ENCODE measurements around the gene CACNA2D3. TPM values are rescaled to one million over a fixed set of nuclear protein-coding genes. Genes with fewer than 3 reads are reported as not detected.

The CACNA2D3 gene
- polyA plus RNA-seq, 1 donor from 2014 or later = 26.2 TPM

GRCh38 chr3:54790051-54790450, 667.7 kb downstream of the CACNA2D3 start:
- H3K27ac ChIP-seq (ENCODE audit: low read length) = no peak overlapping the region
- peaks cover 5% of the 10 kb centered on the region for H3K9me3 ChIP-seq (ENCODE audit: low read length)
- no peak overlapping the region for H3K9ac ChIP-seq (ENCODE audit: low read length)
- no peak overlapping the region for H3K4me3 ChIP-seq (ENCODE audit: low read length)
- H3K4me2 ChIP-seq (ENCODE audit: low read length) = no peak overlapping the region
- H3K27me3 ChIP-seq (ENCODE audit: insufficient read depth, low read depth, low read length) = no peaks in the 10 kb centered on the region
- H3K36me3 ChIP-seq (ENCODE audit: insufficient read depth, low read length) = no peaks in the 10 kb centered on the region
- no peak overlapping the region for H2AFZ ChIP-seq (ENCODE audit: low read depth, low read length)
- no peaks in the 10 kb centered on the region for H3K9me2 ChIP-seq (ENCODE audit: insufficient read depth, low read length)
- no peaks in the 10 kb centered on the region for H3K79me2 ChIP-seq (replicated peaks; ENCODE audit: insufficient read depth, low read length)
- no peaks in the 10 kb centered on the region for H4K20me1 ChIP-seq (ENCODE audit: insufficient read depth)
- TF ChIP-seq CTCF (IDR thresholded peaks at IDR 0.05; ENCODE audit: poor library complexity, severe bottlenecking) = no peak
- TF ChIP-seq MXI1 (conservative IDR thresholded peaks at IDR 0.05; ENCODE audit: poor library complexity, severe bottlenecking) = no peak
- no peak for TF ChIP-seq SMC3 (conservative IDR thresholded peaks at IDR 0.05; ENCODE audit: poor library complexity)
- TF ChIP-seq, protein P1, sequence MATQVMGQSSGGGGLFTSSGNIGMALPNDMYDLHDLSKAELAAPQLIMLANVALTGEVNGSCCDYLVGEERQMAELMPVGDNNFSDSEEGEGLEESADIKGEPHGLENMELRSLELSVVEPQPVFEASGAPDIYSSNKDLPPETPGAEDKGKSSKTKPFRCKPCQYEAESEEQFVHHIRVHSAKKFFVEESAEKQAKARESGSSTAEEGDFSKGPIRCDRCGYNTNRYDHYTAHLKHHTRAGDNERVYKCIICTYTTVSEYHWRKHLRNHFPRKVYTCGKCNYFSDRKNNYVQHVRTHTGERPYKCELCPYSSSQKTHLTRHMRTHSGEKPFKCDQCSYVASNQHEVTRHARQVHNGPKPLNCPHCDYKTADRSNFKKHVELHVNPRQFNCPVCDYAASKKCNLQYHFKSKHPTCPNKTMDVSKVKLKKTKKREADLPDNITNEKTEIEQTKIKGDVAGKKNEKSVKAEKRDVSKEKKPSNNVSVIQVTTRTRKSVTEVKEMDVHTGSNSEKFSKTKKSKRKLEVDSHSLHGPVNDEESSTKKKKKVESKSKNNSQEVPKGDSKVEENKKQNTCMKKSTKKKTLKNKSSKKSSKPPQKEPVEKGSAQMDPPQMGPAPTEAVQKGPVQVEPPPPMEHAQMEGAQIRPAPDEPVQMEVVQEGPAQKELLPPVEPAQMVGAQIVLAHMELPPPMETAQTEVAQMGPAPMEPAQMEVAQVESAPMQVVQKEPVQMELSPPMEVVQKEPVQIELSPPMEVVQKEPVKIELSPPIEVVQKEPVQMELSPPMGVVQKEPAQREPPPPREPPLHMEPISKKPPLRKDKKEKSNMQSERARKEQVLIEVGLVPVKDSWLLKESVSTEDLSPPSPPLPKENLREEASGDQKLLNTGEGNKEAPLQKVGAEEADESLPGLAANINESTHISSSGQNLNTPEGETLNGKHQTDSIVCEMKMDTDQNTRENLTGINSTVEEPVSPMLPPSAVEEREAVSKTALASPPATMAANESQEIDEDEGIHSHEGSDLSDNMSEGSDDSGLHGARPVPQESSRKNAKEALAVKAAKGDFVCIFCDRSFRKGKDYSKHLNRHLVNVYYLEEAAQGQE (IDR thresholded peaks at IDR 0.05; ENCODE audit: borderline replicate concordance) = no peak
- no peak for TF ChIP-seq POLR2AphosphoS5 (IDR thresholded peaks at IDR 0.05)
- H3F3A ChIP-seq (ENCODE audit: insufficient read depth, low read length, poor library complexity, severe bottlenecking) = no peaks in the 10 kb centered on the region

DNA sequence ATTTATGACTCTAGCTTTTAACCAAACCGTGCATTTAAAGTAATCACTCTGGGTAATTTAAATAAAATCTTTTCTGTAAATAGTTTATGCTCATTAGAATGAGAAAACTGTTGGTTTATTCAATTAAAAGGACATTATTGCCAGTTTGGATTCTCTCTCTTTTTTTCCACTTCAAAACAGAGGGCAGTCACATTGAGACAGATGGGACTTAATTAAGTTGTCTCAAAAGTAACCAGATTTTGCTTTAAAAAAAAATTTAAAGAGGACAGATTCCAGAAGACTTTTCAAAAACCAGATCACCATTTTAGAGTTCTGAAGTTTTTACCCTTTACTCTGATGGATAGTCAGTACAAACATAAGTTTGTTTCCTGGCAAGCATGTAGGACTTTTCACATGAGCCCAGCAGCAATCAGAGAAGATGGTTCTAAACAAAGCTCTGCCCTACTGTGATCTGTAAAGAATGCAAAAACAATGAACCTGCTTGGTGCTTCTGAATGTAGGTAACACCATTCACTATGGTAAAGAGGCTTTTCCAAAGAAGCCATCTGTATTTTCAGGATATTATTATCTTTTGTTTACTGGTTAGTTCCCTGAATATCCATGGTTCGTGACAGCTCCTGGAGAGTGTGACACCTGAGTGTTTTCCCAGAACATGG, 669.3 kb downstream of the CACNA2D3 start:
- peaks cover 5% of the 10 kb centered on the region for H3K9me3 ChIP-seq (ENCODE audit: low read length)
- H3K36me3 ChIP-seq (ENCODE audit: insufficient read depth, low read length) = no peaks in the 10 kb centered on the region
- no peaks in the 10 kb centered on the region for H3K27me3 ChIP-seq (ENCODE audit: insufficient read depth, low read depth, low read length)
- H4K20me1 ChIP-seq (ENCODE audit: insufficient read depth) = no peaks in the 10 kb centered on the region
- H3K79me2 ChIP-seq (replicated peaks; ENCODE audit: insufficient read depth, low read length) = no peaks in the 10 kb centered on the region
- no peaks in the 10 kb centered on the region for H3K9me2 ChIP-seq (ENCODE audit: insufficient read depth, low read length)
- TF ChIP-seq CTCF (IDR thresholded peaks at IDR 0.05; ENCODE audit: poor library complexity, severe bottlenecking) = no peak
- no peak for TF ChIP-seq EP300 (conservative IDR thresholded peaks at IDR 0.05; ENCODE audit: poor library complexity, severe bottlenecking)
- H3K27ac ChIP-seq (ENCODE audit: low read length) = no peak overlapping the region
- H3K4me2 ChIP-seq (ENCODE audit: low read length) = no peak overlapping the region
- H3F3A ChIP-seq (ENCODE audit: insufficient read depth, low read length, poor library complexity, severe bottlenecking) = no peaks in the 10 kb centered on the region
- no peak overlapping the region for H3K4me3 ChIP-seq (ENCODE audit: low read length)
- no peak overlapping the region for H2AFZ ChIP-seq (ENCODE audit: low read depth, low read length)
- no peak overlapping the region for H3K9ac ChIP-seq (ENCODE audit: low read length)

Measured in neural cell (in vitro differentiated cells).